SK-N-DZ (cell line): Measurements from ENCODE around the gene HGFAC.
"Not testable (repeated sequence)": the region's sequence is repeated elsewhere in the genome, so short reads cannot be mapped to it uniquely, and the experiment has no call there.

ENCODE experiments used
- DNase-seq: peaks from one replicate; pipeline ENCODE4 v3.0.0-alpha.2; 2015; ENCODE audit warnings: low spot score

HGFAC gene

GRCh38 chr4:3442460-3442958 lies 741 bp downstream of the HGFAC start:
- no peak for DNase-seq

- peak; percentile 34 for DNase-seq
These were observed 1.4 kb downstream of the HGFAC start for GRCh38 chr4:3442959-3443749.

GRCh38 chr4:3443750-3444309 lies 2.1 kb downstream of the HGFAC start:
- DNase-seq = no peak

- DNase-seq = no peak
These were observed 2.8 kb downstream of the HGFAC start for GRCh38 chr4:3444351-3445110.

- DNase-seq = no peak
These were observed 3.5 kb downstream of the HGFAC start for GRCh38 chr4:3445111-3445820.

GRCh38 chr4:3445829-3446545 lies 4.2 kb downstream of the HGFAC start:
- DNase-seq = no peak

- no peak for DNase-seq
These were observed 5.0 kb downstream of the HGFAC start for GRCh38 chr4:3446631-3447320.

GRCh38 chr4:3447431-3448395 lies 5.9 kb downstream of the HGFAC start:
- DNase-seq = no peak

GRCh38 chr4:3449047-3449573 lies 7.3 kb downstream of the HGFAC start:
- no peak for DNase-seq

- no peak for DNase-seq
These were observed 8.1 kb downstream of the HGFAC start for GRCh38 chr4:3449574-3450534.

- no peak for DNase-seq
These were observed 8.9 kb downstream of the HGFAC start for GRCh38 chr4:3450643-3451042.

- DNase-seq = no peak
These were observed 10.2 kb downstream of the HGFAC start for GRCh38 chr4:3451956-3452355.

GRCh38 chr4:3452376-3452775 lies 10.6 kb downstream of the HGFAC start:
- DNase-seq = no peak

GRCh38 chr4:3455596-3455995 lies 13.8 kb downstream of the HGFAC start:
- not testable (repeated sequence) for DNase-seq

GRCh38 chr4:3458371-3458770 lies 16.6 kb downstream of the HGFAC start:
- no peak for DNase-seq

GRCh38 chr4:3459156-3459555 lies 17.4 kb downstream of the HGFAC start:
- not testable (repeated sequence) for DNase-seq

- no peak for DNase-seq
These were observed 19.2 kb downstream of the HGFAC start for GRCh38 chr4:3460926-3461325.
